Astrocyte (in vitro differentiated cells and primary cell): ENCODE results near the gene FHIT.

Experiments used
- CTCF ChIP-seq: IDR thresholded peaks from 2 replicates; pipeline ENCODE4 v1.5.1; 2011; ENCODE audit warnings: low read depth, mild to moderate bottlenecking, inconsistent platforms, low read length, moderate library complexity; ENCODE audit not compliant: insufficient read depth
- EZH2 ChIP-seq: IDR thresholded peaks from 2 replicates; pipeline ENCODE4 v1.6.1; 2012; ENCODE audit warnings: mild to moderate bottlenecking, low read length, inconsistent platforms; ENCODE audit not compliant: insufficient read depth

GRCh38 chr3:59784164-59784563 is 1467.1 kb downstream of the FHIT start:
- TF ChIP-seq CTCF (no peak), EZH2 (no peak)
